ENCODE data around the gene UNKL.

UNKL gene

GRCh38 chr16:1354815-1355540, 59.5 kb downstream of the UNKL start:
- peaks cover 0 to 17% of the 10 kb centered on the region in 2 experiments; a peak in 2 of 3 replicates for H3K36me3 ChIP-seq (ENCODE audit: control insufficient read depth in 2 of 2, insufficient read depth in 1 of 2, low read length in 2 of 2)
- no peak overlapping the region for H3K27ac ChIP-seq (ENCODE audit: extremely low read depth, low read depth, low read length)
- H3K4me1 ChIP-seq (ENCODE audit: control insufficient read depth, insufficient read depth, low read length): peaks cover 5% of the 10 kb centered on the region; the same call in 1 of the 2 replicates
- TF ChIP-seq ZBTB44 (tag by site-specific recombination; IDR thresholded peaks at IDR 0.05) (no peak), ZNF221 (tag by site-specific recombination; IDR thresholded peaks at IDR 0.05; ENCODE audit: borderline replicate concordance) (no peak), EGR2 (tag by site-specific recombination; IDR thresholded peaks at IDR 0.05; ENCODE audit: low read depth) (peak; percentile 33), ZFP3 (tag by site-specific recombination; IDR thresholded peaks at IDR 0.05; ENCODE audit: low read depth) (no peak), KLF1 (tag by site-specific recombination; IDR thresholded peaks at IDR 0.05) (peak; percentile 50; the same call in 1 of the 2 replicates), ZNF621 (tag by site-specific recombination; IDR thresholded peaks at IDR 0.05) (no peak), KLF17 (tag by site-specific recombination; IDR thresholded peaks at IDR 0.05) (no peak), ZNF37A (tag by site-specific recombination; IDR thresholded peaks at IDR 0.05) (no peak), SETDB1 (IDR thresholded peaks at IDR 0.05; ENCODE audit: insufficient read length, low read length) (no peak), ZNF2 (tag by site-specific recombination; IDR thresholded peaks at IDR 0.05) (no peak), KLF16 (tag by site-specific recombination; IDR thresholded peaks at IDR 0.05) (no peak)
- TF ChIP-seq, protein P1, sequence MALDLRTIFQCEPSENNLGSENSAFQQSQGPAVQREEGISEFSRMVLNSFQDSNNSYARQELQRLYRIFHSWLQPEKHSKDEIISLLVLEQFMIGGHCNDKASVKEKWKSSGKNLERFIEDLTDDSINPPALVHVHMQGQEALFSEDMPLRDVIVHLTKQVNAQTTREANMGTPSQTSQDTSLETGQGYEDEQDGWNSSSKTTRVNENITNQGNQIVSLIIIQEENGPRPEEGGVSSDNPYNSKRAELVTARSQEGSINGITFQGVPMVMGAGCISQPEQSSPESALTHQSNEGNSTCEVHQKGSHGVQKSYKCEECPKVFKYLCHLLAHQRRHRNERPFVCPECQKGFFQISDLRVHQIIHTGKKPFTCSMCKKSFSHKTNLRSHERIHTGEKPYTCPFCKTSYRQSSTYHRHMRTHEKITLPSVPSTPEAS (tag by site-specific recombination; IDR thresholded peaks at IDR 0.05): no peak
- TF ChIP-seq, protein P2, sequence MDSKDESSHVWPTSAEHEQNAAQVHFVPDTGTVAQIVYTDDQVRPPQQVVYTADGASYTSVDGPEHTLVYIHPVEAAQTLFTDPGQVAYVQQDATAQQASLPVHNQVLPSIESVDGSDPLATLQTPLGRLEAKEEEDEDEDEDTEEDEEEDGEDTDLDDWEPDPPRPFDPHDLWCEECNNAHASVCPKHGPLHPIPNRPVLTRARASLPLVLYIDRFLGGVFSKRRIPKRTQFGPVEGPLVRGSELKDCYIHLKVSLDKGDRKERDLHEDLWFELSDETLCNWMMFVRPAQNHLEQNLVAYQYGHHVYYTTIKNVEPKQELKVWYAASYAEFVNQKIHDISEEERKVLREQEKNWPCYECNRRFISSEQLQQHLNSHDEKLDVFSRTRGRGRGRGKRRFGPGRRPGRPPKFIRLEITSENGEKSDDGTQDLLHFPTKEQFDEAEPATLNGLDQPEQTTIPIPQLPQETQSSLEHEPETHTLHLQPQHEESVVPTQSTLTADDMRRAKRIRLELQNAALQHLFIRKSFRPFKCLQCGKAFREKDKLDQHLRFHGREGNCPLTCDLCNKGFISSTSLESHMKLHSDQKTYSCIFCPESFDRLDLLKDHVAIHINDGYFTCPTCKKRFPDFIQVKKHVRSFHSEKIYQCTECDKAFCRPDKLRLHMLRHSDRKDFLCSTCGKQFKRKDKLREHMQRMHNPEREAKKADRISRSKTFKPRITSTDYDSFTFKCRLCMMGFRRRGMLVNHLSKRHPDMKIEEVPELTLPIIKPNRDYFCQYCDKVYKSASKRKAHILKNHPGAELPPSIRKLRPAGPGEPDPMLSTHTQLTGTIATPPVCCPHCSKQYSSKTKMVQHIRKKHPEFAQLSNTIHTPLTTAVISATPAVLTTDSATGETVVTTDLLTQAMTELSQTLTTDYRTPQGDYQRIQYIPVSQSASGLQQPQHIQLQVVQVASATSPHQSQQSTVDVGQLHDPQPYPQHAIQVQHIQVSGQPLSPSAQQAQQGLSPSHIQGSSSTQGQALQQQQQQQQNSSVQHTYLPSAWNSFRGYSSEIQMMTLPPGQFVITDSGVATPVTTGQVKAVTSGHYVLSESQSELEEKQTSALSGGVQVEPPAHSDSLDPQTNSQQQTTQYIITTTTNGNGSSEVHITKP (tag by site-specific recombination; IDR thresholded peaks at IDR 0.05): no peak
- TF ChIP-seq, protein P3, sequence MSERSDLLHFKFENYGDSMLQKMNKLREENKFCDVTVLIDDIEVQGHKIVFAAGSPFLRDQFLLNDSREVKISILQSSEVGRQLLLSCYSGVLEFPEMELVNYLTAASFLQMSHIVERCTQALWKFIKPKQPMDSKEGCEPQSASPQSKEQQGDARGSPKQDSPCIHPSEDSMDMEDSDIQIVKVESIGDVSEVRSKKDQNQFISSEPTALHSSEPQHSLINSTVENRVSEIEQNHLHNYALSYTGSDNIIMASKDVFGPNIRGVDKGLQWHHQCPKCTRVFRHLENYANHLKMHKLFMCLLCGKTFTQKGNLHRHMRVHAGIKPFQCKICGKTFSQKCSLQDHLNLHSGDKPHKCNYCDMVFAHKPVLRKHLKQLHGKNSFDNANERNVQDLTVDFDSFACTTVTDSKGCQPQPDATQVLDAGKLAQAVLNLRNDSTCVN (tag by site-specific recombination; optimal IDR thresholded peaks at IDR 0.05): no peak
- H3K4me3 ChIP-seq (ENCODE audit: low read depth, low read length): no peak overlapping the region
- ChIA-PET POLR2A (no interaction called here), CTCF (interaction anchor here (0.8 kb wide), 1 partner anchor 9 kb away, joined by 5 read pairs; no protein-coding TSS in a partner anchor)
- H3K9me3 ChIP-seq (ENCODE audit: control insufficient read depth, insufficient read depth, low read depth, low read length): no peaks in the 10 kb centered on the region
